Body of pancreas (tissue), 4 donors: ENCODE data around the gene LTBP1. TPM values are rescaled to one million over a fixed set of nuclear protein-coding genes. Genes with fewer than 3 reads are reported as not detected.
"Not testable (repeated sequence)": the region's sequence is repeated elsewhere in the genome, so short reads cannot be mapped to it uniquely, and the experiment has no call there.

ENCODE experiments used
- ATAC-seq: fragments of 150-250 bp; one replicate; pipeline ENCODE4 v1.9.1; 2016
- DNase-seq, 4 donors: peaks; one replicate each; pipeline ENCODE4 v3.0.0-alpha.2; 2019
- H3K27ac ChIP-seq, 4 donors: fragments of 200-600 bp; sonication (generic); 1 replicate in 3 of 4; 2 replicates in 1 of 4; pipeline versions ENCODE4 v1.5.1 to v1.6.1; 2016 to 2019; ENCODE audit warnings: mild to moderate bottlenecking in 1 of 4, mixed read lengths in 1 of 4, moderate library complexity in 1 of 4
- H3K27me3 ChIP-seq, 2 donors: fragments of 200-600 bp; sonication (generic); one replicate each; pipeline ENCODE4 v1.6.0; 2016; ENCODE audit warnings: mild to moderate bottlenecking in 1 of 2
- H3K36me3 ChIP-seq, 2 donors: fragments of 200-600 bp; sonication (generic); replicated peaks in 1 of 2; 2 replicates each; pipeline ENCODE4 v1.5.1; 2016; ENCODE audit warnings: low read depth in 2 of 2; ENCODE audit not compliant: insufficient read depth in 1 of 2
- H3K4me1 ChIP-seq: fragments of 200-600 bp; sonication (generic); one replicate; pipeline ENCODE4 v1.6.0; 2016
- H3K4me3 ChIP-seq, 2 donors: fragments of 200-600 bp; sonication (generic); 1 replicate in 1 of 2; 2 replicates in 1 of 2; pipeline ENCODE4 v1.5.1; 2016 to 2019
- H3K9me3 ChIP-seq, 3 donors: fragments of 200-600 bp; sonication (generic); 1 replicate in 2 of 3; 2 replicates in 1 of 3; pipeline ENCODE4 v1.5.1; 2016
- POLR2A ChIP-seq, 3 donors: fragments of 450-650 bp; IDR thresholded peaks; one replicate each; pipeline ENCODE4 v1.6.1; 2016; ENCODE audit warnings: antibody characterized with exemption in 3 of 3, mild to moderate bottlenecking in 2 of 3
- WGBS, 2 donors: methylation state at CpG; one replicate each; pipeline ENCODE4 v1.1.5; 2017; 5-methylcytosine and 5-hydroxymethylcytosine counted together
- intact Hi-C: fragments of 100-400 bp; cut with DNase I; formaldehyde crosslinking; loops from one replicate; pipeline ENCODE4 v1.15.1; 2023
- total RNA-seq, 2 donors: library from RNA; depleted of rRNA; stranded (reverse); fragments of >200 nt; gene quantifications; one replicate each; pipeline ENCODE4 v1.1.0, GENCODE V29; 2016
- TF ChIP-seq, protein P1 (sequence below), 7 experiments: fragments of 450-650 bp in 4 of 7; fragments of 200-600 bp in 3 of 7; sonication (generic) in 3 of 7; IDR thresholded peaks; one replicate each; pipeline ENCODE4 v1.5.1; 2016 to 2019; ENCODE audit warnings: antibody characterized with exemption in 7 of 7

The LTBP1 gene
- total RNA-seq, 2 donors from 2014 or later: 8.8 to 10.2 TPM

DNA sequence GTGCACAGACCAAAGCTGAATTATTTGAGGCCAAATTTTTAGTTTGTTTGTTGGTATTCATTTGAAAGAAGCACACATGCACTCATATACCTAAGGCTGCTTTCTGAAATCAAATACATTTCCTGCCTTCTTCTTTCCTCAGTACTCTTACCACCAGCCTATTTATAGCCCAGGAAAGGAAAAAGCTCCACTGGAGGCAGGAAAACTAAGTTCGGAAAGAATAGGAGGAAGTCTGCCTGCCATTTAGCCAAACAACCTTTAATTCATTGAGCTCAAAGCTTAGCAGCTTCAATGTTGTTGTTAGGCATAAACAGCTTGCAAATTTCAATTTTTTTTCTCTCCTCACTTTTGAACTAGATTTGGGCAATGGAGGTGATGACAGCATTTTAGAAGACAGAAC is 489.3 kb downstream of the LTBP1 start:
- no peak for ATAC-seq
- no peaks in the 10 kb centered on the region for H3K36me3 ChIP-seq
- no peaks in the 10 kb centered on the region for H3K27me3 ChIP-seq
- DNase-seq: no peak
- intact Hi-C loops: no loop called here
- 53 to 56% methylated on average over 1 of the region's 1 CpG for WGBS, 2 donors
- no peaks in the 10 kb centered on the region for H3K9me3 ChIP-seq
- TF ChIP-seq, protein P1, sequence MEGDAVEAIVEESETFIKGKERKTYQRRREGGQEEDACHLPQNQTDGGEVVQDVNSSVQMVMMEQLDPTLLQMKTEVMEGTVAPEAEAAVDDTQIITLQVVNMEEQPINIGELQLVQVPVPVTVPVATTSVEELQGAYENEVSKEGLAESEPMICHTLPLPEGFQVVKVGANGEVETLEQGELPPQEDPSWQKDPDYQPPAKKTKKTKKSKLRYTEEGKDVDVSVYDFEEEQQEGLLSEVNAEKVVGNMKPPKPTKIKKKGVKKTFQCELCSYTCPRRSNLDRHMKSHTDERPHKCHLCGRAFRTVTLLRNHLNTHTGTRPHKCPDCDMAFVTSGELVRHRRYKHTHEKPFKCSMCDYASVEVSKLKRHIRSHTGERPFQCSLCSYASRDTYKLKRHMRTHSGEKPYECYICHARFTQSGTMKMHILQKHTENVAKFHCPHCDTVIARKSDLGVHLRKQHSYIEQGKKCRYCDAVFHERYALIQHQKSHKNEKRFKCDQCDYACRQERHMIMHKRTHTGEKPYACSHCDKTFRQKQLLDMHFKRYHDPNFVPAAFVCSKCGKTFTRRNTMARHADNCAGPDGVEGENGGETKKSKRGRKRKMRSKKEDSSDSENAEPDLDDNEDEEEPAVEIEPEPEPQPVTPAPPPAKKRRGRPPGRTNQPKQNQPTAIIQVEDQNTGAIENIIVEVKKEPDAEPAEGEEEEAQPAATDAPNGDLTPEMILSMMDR (IDR thresholded peaks at IDR 0.05): no peak
- no peak for TF ChIP-seq POLR2A (IDR thresholded peaks at IDR 0.05)
- no peak overlapping the region for H3K4me3 ChIP-seq
- H3K27ac ChIP-seq: no peak overlapping the region
- H3K4me1 ChIP-seq: no peaks in the 10 kb centered on the region

DNA sequence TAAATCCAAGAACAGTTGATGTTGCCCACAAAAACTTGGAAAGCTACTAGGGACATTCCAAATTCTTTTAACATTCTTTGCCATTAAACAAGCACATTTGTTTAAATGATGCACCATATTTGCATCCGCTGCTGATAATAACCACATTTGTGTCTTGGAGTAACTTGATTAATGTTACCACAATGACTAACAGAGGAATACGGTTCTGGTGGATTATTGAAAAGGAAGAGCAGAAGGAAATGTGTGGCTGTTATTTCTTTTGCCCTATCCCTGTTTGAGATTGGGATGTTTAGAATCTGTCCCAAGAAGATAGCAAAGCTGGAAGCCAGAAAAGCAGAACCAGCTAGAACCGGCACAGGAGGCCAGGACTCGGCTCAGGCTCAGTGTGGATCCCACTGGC is 490.5 kb downstream of the LTBP1 start:
- ATAC-seq (no peak), DNase-seq (no peak)
- intact Hi-C loops: no loop called here
- H3K27me3 ChIP-seq: no peaks in the 10 kb centered on the region
- peak overlapping the region in 1 of 4 donors; percentile 11 for H3K27ac ChIP-seq
- WGBS, 2 donors: 48 to 58% methylated on average over 4 of the region's 4 CpGs
- H3K9me3 ChIP-seq: no peaks in the 10 kb centered on the region
- TF ChIP-seq, protein P1 (IDR thresholded peaks at IDR 0.05): no peak
- TF ChIP-seq POLR2A (IDR thresholded peaks at IDR 0.05): no peak
- H3K36me3 ChIP-seq: no peaks in the 10 kb centered on the region
- no peak overlapping the region for H3K4me3 ChIP-seq
- H3K4me1 ChIP-seq: no peaks in the 10 kb centered on the region

DNA sequence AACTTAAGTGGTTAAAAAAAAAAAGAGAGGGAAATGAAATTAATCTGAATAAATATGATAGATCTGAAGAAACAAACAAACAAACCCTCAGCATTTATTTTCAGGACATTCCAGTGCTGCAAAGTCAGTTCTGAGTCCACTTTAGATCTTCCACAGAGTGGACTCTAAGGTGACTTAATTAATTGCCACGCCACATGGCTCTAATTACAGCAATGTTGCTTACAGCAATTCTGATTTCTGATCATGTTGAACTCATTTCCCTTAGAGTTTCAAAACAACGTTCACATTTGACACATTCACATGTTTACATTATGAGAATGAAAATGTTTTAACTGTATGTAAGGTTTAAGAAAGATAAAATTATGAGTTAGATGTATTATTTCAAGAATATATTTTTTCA is 491.1 kb downstream of the LTBP1 start:
- Histone ChIP-seq H3K36me3 (no peaks in the 10 kb centered on the region), H3K4me1 (no peaks in the 10 kb centered on the region), H3K4me3 (no peak overlapping the region), H3K27me3 (no peaks in the 10 kb centered on the region), H3K27ac (no peak overlapping the region), H3K9me3 (no peaks in the 10 kb centered on the region)
- no peak for ATAC-seq
- WGBS, 2 donors: 49 to 51% methylated on average over 2 of the region's 2 CpGs
- no peak for TF ChIP-seq POLR2A (IDR thresholded peaks at IDR 0.05)
- TF ChIP-seq, protein P1 (IDR thresholded peaks at IDR 0.05): no peak
- no peak for DNase-seq
- intact Hi-C loops: no loop called here

DNA sequence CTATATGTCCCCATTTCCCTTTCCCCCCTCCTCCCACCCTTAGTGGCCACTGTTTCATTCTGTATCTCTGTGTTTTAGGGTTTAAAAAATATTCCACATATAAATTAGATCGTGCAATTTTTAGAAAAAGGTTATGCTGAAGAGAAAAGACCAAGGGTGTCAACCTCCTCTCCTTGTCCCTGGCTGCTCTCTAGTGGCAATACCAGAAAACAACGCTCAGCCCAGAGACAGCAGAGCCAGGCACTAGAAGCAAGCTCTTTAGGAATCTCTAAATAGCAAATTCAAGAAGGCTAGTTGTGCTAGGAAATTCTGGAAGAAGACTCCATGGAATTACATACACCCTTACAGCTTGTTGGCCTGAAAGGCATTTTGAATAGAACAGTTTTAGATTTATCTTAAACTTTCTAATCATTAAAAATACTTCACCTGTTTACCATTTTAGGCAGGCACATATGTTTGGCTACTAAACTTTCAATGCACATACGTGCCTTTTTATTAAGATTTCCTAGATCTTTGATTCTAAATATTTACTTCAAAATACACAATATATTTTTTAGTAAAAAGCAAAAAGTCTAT is 494.6 kb downstream of the LTBP1 start:
- peak; percentile 53 for ATAC-seq
- no peaks in the 10 kb centered on the region for H3K9me3 ChIP-seq
- no peaks in the 10 kb centered on the region for H3K4me1 ChIP-seq
- no peaks in the 10 kb centered on the region for H3K36me3 ChIP-seq
- H3K4me3 ChIP-seq: no peak overlapping the region
- no peak for TF ChIP-seq POLR2A (IDR thresholded peaks at IDR 0.05)
- TF ChIP-seq, protein P1 (IDR thresholded peaks at IDR 0.05): peak in 6 of 7 experiments; percentile 32 to 52 (median 48)
- 19 to 25% methylated on average over 3 of the region's 3 CpGs for WGBS, 2 donors
- peak; percentile 25 to 46 (median 42) for DNase-seq
- intact Hi-C loops: no loop called here
- no peaks in the 10 kb centered on the region for H3K27me3 ChIP-seq
- no peak overlapping the region for H3K27ac ChIP-seq

DNA sequence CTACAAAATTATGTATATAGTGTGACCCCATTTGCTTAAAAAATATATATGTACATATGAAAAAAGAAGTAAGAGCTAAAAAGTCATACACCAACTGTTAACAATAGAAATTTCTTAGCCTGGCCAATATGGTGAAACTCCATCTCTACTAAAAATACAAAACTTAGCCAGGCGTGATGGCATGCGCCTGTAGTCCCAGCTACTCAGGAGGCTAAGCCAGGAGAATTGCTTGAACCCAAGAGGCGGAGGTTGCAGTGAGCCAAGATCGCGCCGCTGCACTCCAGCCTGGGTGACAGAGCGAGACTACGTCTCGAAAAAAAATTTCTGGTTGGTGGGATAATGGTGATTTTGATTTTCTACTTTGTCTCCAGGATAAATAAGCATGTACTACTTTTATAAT is 495.3 kb downstream of the LTBP1 start:
- WGBS, 2 donors: 93 to 96% methylated on average over 9 of the region's 9 CpGs
- DNase-seq, H3K27ac ChIP-seq: not testable (repeated sequence)

More for the DNA sequence above, 495.3 kb downstream of the LTBP1 start:
- H3K9me3 ChIP-seq, H3K27me3 ChIP-seq, intact Hi-C loops, ATAC-seq, H3K4me3 ChIP-seq, H3K4me1 ChIP-seq, H3K36me3 ChIP-seq: not testable (repeated sequence)
